MM.1S (cell line): ENCODE results near the gene PLXNA2.

Source experiments
- DNase-seq: peaks from one replicate; pipeline ENCODE4 v3.0.0-alpha.2; 2015
- H2AFZ ChIP-seq: fragments of 300-600 bp; sonication (generic); 2 replicates; pipeline ENCODE4 v1.6.0; 2016; ENCODE audit warnings: antibody characterized with exemption, low read length
- H3F3A ChIP-seq: fragments of 300-600 bp; sonication (generic); 2 replicates; pipeline ENCODE4 v1.6.1; 2016; ENCODE audit warnings: mild to moderate bottlenecking, antibody characterized with exemption, low read length, moderate library complexity, mixed read lengths; ENCODE audit not compliant: insufficient read depth
- H3K27ac ChIP-seq: fragments of 300-600 bp; sonication (generic); 2 replicates; pipeline ENCODE4 v1.5.1; 2016; ENCODE audit warnings: mild to moderate bottlenecking, low read length
- H3K27me3 ChIP-seq: fragments of 300-600 bp; sonication (generic); replicated peaks from 2 replicates; pipeline ENCODE4 v1.6.0; 2016; ENCODE audit warnings: low read length; ENCODE audit not compliant: insufficient read depth
- H3K36me3 ChIP-seq: fragments of 300-600 bp; sonication (generic); replicated peaks from 2 replicates; pipeline ENCODE4 v1.6.1; 2016; ENCODE audit warnings: mild to moderate bottlenecking, low read length, mixed read lengths; ENCODE audit not compliant: insufficient read depth
- H3K4me1 ChIP-seq: fragments of 300-600 bp; sonication (generic); 2 replicates; pipeline ENCODE4 v1.6.1; 2016; ENCODE audit warnings: low read length, mixed read lengths
- H3K4me2 ChIP-seq: fragments of 300-600 bp; sonication (generic); 2 replicates; pipeline ENCODE4 v1.6.0; 2016; ENCODE audit warnings: low read depth, low read length
- H3K4me3 ChIP-seq: fragments of 300-600 bp; sonication (generic); 2 replicates; pipeline ENCODE4 v1.5.1; 2016; ENCODE audit warnings: low read length, mixed read lengths
- H3K79me2 ChIP-seq: fragments of 300-600 bp; sonication (generic); 2 replicates; pipeline ENCODE4 v1.6.1; 2016; ENCODE audit warnings: mixed run types, low read length, mixed read lengths
- H3K9ac ChIP-seq: fragments of 300-600 bp; sonication (generic); 2 replicates; pipeline ENCODE4 v1.6.1; 2016; ENCODE audit warnings: low read length, mixed read lengths
- H3K9me2 ChIP-seq: fragments of 300-600 bp; sonication (generic); replicated peaks from 2 replicates; pipeline ENCODE4 v1.6.1; 2016; ENCODE audit warnings: mild to moderate bottlenecking, low read length, mixed read lengths; ENCODE audit not compliant: insufficient read depth
- H3K9me3 ChIP-seq: fragments of 300-600 bp; sonication (generic); replicated peaks from 2 replicates; pipeline ENCODE4 v1.6.1; 2016; ENCODE audit warnings: mild to moderate bottlenecking, low read length, mixed read lengths; ENCODE audit not compliant: insufficient read depth
- H4K20me1 ChIP-seq: fragments of 300-600 bp; sonication (generic); 2 replicates; pipeline ENCODE4 v1.6.1; 2016; ENCODE audit warnings: mild to moderate bottlenecking, low read length, moderate library complexity, mixed read lengths; ENCODE audit not compliant: insufficient read depth
- CTCF ChIP-seq: fragments of 300-600 bp; sonication (generic); IDR thresholded peaks from 2 replicates; pipeline ENCODE4 v1.5.1; 2016; ENCODE audit warnings: antibody characterized with exemption, low read length, mixed read lengths
- EZH2 ChIP-seq: fragments of 300-600 bp; sonication (generic); optimal IDR thresholded peaks from 2 replicates; pipeline ENCODE3; 2017; ENCODE audit warnings: low read depth, mild to moderate bottlenecking, antibody characterized with exemption, low read length, mixed read lengths
- EZH2phosphoT487 ChIP-seq: fragments of 300-600 bp; sonication (generic); IDR thresholded peaks from 2 replicates; pipeline ENCODE4 v1.6.1; 2018; ENCODE audit warnings: antibody characterized with exemption, low read length

The PLXNA2 gene

GRCh38 chr1:208167261-208167869 is 76.8 kb downstream of the PLXNA2 start:
- Histone ChIP-seq H3F3A (no peaks in the 10 kb centered on the region), H4K20me1 (no peaks in the 10 kb centered on the region), H3K9ac (no peak overlapping the region), H2AFZ (no peak overlapping the region), H3K9me3 (no peaks in the 10 kb centered on the region), H3K36me3 (no peaks in the 10 kb centered on the region), H3K27me3 (no peaks in the 10 kb centered on the region), H3K9me2 (no peaks in the 10 kb centered on the region), H3K4me2 (no peak overlapping the region), H3K27ac (no peak overlapping the region), H3K79me2 (no peaks in the 10 kb centered on the region), H3K4me3 (no peak overlapping the region), H3K4me1 (no peaks in the 10 kb centered on the region)
- TF ChIP-seq EZH2phosphoT487 = no peak
- no peak for TF ChIP-seq EZH2
- TF ChIP-seq CTCF = no peak
- no peak for DNase-seq

- Histone ChIP-seq H3K9me2 (no peaks in the 10 kb centered on the region), H3K9me3 (no peaks in the 10 kb centered on the region), H2AFZ (no peak overlapping the region), H3K4me1 (no peaks in the 10 kb centered on the region), H4K20me1 (no peaks in the 10 kb centered on the region), H3K36me3 (no peaks in the 10 kb centered on the region), H3K4me3 (no peak overlapping the region), H3K79me2 (no peaks in the 10 kb centered on the region), H3K27me3 (no peaks in the 10 kb centered on the region), H3K4me2 (no peak overlapping the region), H3F3A (no peaks in the 10 kb centered on the region), H3K27ac (no peak overlapping the region), H3K9ac (no peak overlapping the region)
- TF ChIP-seq EZH2phosphoT487 (no peak), CTCF (no peak), EZH2 (no peak)
- no peak for DNase-seq
Measured at GRCh38 chr1:208166340-208167138, 77.6 kb downstream of the PLXNA2 start.

- Histone ChIP-seq H3K27ac (no peak overlapping the region), H2AFZ (no peak overlapping the region), H3K27me3 (no peaks in the 10 kb centered on the region), H3K9me2 (no peaks in the 10 kb centered on the region), H4K20me1 (no peaks in the 10 kb centered on the region), H3K36me3 (no peaks in the 10 kb centered on the region), H3K4me1 (no peaks in the 10 kb centered on the region), H3K9ac (no peak overlapping the region), H3K79me2 (no peaks in the 10 kb centered on the region), H3K4me2 (no peak overlapping the region), H3K9me3 (no peaks in the 10 kb centered on the region), H3K4me3 (no peak overlapping the region), H3F3A (no peaks in the 10 kb centered on the region)
- TF ChIP-seq EZH2phosphoT487 = no peak
- TF ChIP-seq CTCF = no peak
- TF ChIP-seq EZH2 = no peak
- DNase-seq = no peak
Measured at GRCh38 chr1:208165659-208166058, 78.5 kb downstream of the PLXNA2 start.
